PFSK-1 (cell line): ENCODE measurements around the gene RAC2.

Experiments
- FOXP2 ChIP-seq: optimal IDR thresholded peaks from 2 replicates; pipeline ENCODE3; 2011; ENCODE audit warnings: borderline replicate concordance, control low read depth, inconsistent platforms; ENCODE audit not compliant: insufficient read depth; ENCODE audit errors: extremely low read length, extremely low read depth
- POLR2AphosphoS5 ChIP-seq: IDR thresholded peaks from 2 replicates; pipeline ENCODE4 v1.6.1; 2012; ENCODE audit warnings: low read depth, mild to moderate bottlenecking, control low read depth, low read length, moderate library complexity
- SIN3A ChIP-seq: IDR thresholded peaks from 2 replicates; pipeline ENCODE4 v1.6.1; 2012; ENCODE audit warnings: mild to moderate bottlenecking, low read length, moderate library complexity, borderline replicate concordance; ENCODE audit not compliant: insufficient read depth
- TAF1 ChIP-seq: IDR thresholded peaks from 2 replicates; pipeline ENCODE4 v1.6.1; 2012; ENCODE audit warnings: low read length, control low read depth, borderline replicate concordance; ENCODE audit not compliant: insufficient read depth
- TF ChIP-seq, protein P1 (sequence below), 2 experiments: IDR thresholded peaks; 2 replicates each; pipeline versions ENCODE4 v1.6.1 to v1.8.0; 2011 to 2012; ENCODE audit warnings: low read depth in 2 of 2, low read length in 2 of 2, control low read depth in 1 of 2, inconsistent platforms in 1 of 2, mild to moderate bottlenecking in 1 of 2, moderate library complexity in 1 of 2; ENCODE audit not compliant: insufficient read depth in 1 of 2

RAC2 gene

GRCh38 chr22:37202001-37202555 is 42.0 kb downstream of the RAC2 start:
- TF ChIP-seq, protein P1, sequence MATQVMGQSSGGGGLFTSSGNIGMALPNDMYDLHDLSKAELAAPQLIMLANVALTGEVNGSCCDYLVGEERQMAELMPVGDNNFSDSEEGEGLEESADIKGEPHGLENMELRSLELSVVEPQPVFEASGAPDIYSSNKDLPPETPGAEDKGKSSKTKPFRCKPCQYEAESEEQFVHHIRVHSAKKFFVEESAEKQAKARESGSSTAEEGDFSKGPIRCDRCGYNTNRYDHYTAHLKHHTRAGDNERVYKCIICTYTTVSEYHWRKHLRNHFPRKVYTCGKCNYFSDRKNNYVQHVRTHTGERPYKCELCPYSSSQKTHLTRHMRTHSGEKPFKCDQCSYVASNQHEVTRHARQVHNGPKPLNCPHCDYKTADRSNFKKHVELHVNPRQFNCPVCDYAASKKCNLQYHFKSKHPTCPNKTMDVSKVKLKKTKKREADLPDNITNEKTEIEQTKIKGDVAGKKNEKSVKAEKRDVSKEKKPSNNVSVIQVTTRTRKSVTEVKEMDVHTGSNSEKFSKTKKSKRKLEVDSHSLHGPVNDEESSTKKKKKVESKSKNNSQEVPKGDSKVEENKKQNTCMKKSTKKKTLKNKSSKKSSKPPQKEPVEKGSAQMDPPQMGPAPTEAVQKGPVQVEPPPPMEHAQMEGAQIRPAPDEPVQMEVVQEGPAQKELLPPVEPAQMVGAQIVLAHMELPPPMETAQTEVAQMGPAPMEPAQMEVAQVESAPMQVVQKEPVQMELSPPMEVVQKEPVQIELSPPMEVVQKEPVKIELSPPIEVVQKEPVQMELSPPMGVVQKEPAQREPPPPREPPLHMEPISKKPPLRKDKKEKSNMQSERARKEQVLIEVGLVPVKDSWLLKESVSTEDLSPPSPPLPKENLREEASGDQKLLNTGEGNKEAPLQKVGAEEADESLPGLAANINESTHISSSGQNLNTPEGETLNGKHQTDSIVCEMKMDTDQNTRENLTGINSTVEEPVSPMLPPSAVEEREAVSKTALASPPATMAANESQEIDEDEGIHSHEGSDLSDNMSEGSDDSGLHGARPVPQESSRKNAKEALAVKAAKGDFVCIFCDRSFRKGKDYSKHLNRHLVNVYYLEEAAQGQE (IDR thresholded peaks at IDR 0.05; ENCODE audit: insufficient read depth in 1 of 2, low read depth in 2 of 2, low read length in 2 of 2) = no peak
- no peak for TF ChIP-seq POLR2AphosphoS5
- no peak for TF ChIP-seq FOXP2
- no peak for TF ChIP-seq TAF1
- no peak for TF ChIP-seq SIN3A

DNA sequence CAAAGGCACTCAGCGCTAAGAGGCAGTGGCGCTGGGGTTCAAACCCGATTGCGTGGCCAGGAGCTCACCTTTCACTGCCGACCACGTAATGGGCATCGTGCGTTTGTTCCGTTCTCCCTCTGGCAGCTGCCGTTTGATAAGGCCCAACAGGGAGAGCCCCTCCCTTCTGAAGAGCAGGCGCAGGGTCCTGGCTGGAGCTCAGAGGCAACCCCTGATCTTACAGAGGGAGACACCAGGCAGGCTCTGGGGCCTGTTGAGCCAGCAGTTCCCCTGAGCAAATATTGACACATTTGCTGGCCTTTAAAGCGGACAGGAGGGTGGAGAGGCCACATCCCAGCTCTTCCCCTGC is 44.3 kb downstream of the RAC2 start:
- no peak for TF ChIP-seq TAF1
- TF ChIP-seq SIN3A = no peak
- no peak for TF ChIP-seq FOXP2
- TF ChIP-seq, protein P1 (IDR thresholded peaks at IDR 0.05; ENCODE audit: insufficient read depth in 1 of 2, low read depth in 2 of 2, low read length in 2 of 2) = no peak
- TF ChIP-seq POLR2AphosphoS5 = no peak

GRCh38 chr22:37199103-37199759 is 44.8 kb downstream of the RAC2 start:
- TF ChIP-seq POLR2AphosphoS5 (peak; percentile 94), FOXP2 (peak; percentile 51), SIN3A (no peak), TAF1 (no peak)
- TF ChIP-seq, protein P1 (IDR thresholded peaks at IDR 0.05; ENCODE audit: insufficient read depth in 1 of 2, low read depth in 2 of 2, low read length in 2 of 2) = no peak

- no peak for TF ChIP-seq TAF1
- no peak for TF ChIP-seq POLR2AphosphoS5
- TF ChIP-seq SIN3A = no peak; the same call in 1 of the 2 replicates
- TF ChIP-seq, protein P1 (IDR thresholded peaks at IDR 0.05; ENCODE audit: insufficient read depth in 1 of 2, low read depth in 2 of 2, low read length in 2 of 2) = no peak
- TF ChIP-seq FOXP2 = no peak
Measured at GRCh38 chr22:37198258-37199102, 45.6 kb downstream of the RAC2 start.
